Neural cell (in vitro differentiated cells): Measurements from ENCODE around the gene STUM. TPM values are rescaled to one million over a fixed set of nuclear protein-coding genes. Genes with fewer than 3 reads are reported as not detected.

Experiments
- H2AFZ ChIP-seq: fragments of 200-600, 300-800 bp; sonication (generic), shearing (Covaris generic); 2 replicates; pipeline ENCODE4 v1.6.0; 2014; ENCODE audit warnings: low read depth, mild to moderate bottlenecking, antibody characterized with exemption, low read length, moderate library complexity
- H3F3A ChIP-seq: fragments of 200-600 bp; shearing (Covaris generic); 2 replicates; pipeline ENCODE4 v1.6.1; 2016; ENCODE audit warnings: mild to moderate bottlenecking, moderate library complexity, mixed read lengths, antibody characterized with exemption, low read length; ENCODE audit not compliant: insufficient read depth, poor library complexity, severe bottlenecking
- H3K27ac ChIP-seq: fragments of 200-600, 300-800 bp; sonication (generic), shearing (Covaris generic); 2 replicates; pipeline ENCODE4 v1.5.1; 2014; ENCODE audit warnings: mild to moderate bottlenecking, low read length, moderate library complexity
- H3K27me3 ChIP-seq: fragments of 300-800, 200-600 bp; sonication (generic), shearing (Covaris generic); 2 replicates; pipeline ENCODE4 v1.6.0; 2014; ENCODE audit warnings: mild to moderate bottlenecking, low read depth, low read length, moderate library complexity; ENCODE audit not compliant: insufficient read depth
- H3K36me3 ChIP-seq: fragments of 300-800, 200-600 bp; sonication (generic), shearing (Covaris generic); 2 replicates; pipeline ENCODE4 v1.5.1; 2014; ENCODE audit warnings: mild to moderate bottlenecking, antibody characterized with exemption, low read length, moderate library complexity; ENCODE audit not compliant: insufficient read depth
- H3K4me2 ChIP-seq: fragments of 300-800, 200-600 bp; sonication (generic), shearing (Covaris generic); 2 replicates; pipeline ENCODE4 v1.6.0; 2014; ENCODE audit warnings: mild to moderate bottlenecking, low read length
- H3K4me3 ChIP-seq: fragments of 300-800, 200-600 bp; sonication (generic), shearing (Covaris generic); 2 replicates; pipeline ENCODE4 v1.5.1; 2014; ENCODE audit warnings: mild to moderate bottlenecking, low read length, moderate library complexity
- H3K79me2 ChIP-seq: fragments of 200-600 bp; shearing (Covaris generic); replicated peaks from 2 replicates; pipeline ENCODE4 v1.6.0; 2014; ENCODE audit warnings: mild to moderate bottlenecking, low read length, moderate library complexity; ENCODE audit not compliant: insufficient read depth
- H3K9ac ChIP-seq: fragments of 300-800, 200-600 bp; sonication (generic), shearing (Covaris generic); 2 replicates; pipeline ENCODE4 v1.6.1; 2016; ENCODE audit warnings: mild to moderate bottlenecking, low read length, mixed read lengths
- H3K9me2 ChIP-seq: fragments of 200-600 bp; shearing (Covaris generic); 2 replicates; pipeline ENCODE4 v1.6.1; 2016; ENCODE audit warnings: mild to moderate bottlenecking, low read length, mixed read lengths; ENCODE audit not compliant: insufficient read depth
- H3K9me3 ChIP-seq: fragments of 200-600, 300-800 bp; sonication (generic), shearing (Covaris generic); 2 replicates; pipeline ENCODE4 v1.6.1; 2016; ENCODE audit warnings: mild to moderate bottlenecking, mixed run types, low read length, moderate library complexity, mixed read lengths
- H4K20me1 ChIP-seq: fragments of 200-600 bp; shearing (Covaris generic); 2 replicates; pipeline ENCODE4 v1.6.1; 2016; ENCODE audit warnings: mild to moderate bottlenecking, mixed run types; ENCODE audit not compliant: insufficient read depth
- EP300 ChIP-seq: fragments of 450-650 bp; conservative IDR thresholded peaks from 2 replicates; pipeline ENCODE4 v1.6.1; 2014; ENCODE audit warnings: antibody characterized with exemption, mild to moderate bottlenecking, moderate library complexity; ENCODE audit not compliant: poor library complexity, severe bottlenecking
- EZH2 ChIP-seq: fragments of 200-600, 300-800 bp; shearing (Covaris generic), sonication (generic); IDR thresholded peaks from 2 replicates; pipeline ENCODE4 v1.6.1; 2014; ENCODE audit warnings: antibody characterized with exemption, low read length, borderline replicate concordance, mild to moderate bottlenecking; ENCODE audit not compliant: insufficient read depth, poor library complexity, severe bottlenecking
- MXI1 ChIP-seq: fragments of 450-650 bp; conservative IDR thresholded peaks from 2 replicates; pipeline ENCODE4 v1.6.1; 2014; ENCODE audit warnings: antibody characterized with exemption, mild to moderate bottlenecking; ENCODE audit not compliant: poor library complexity, severe bottlenecking
- POLR2AphosphoS5 ChIP-seq: IDR thresholded peaks from 2 replicates; pipeline ENCODE4 v1.6.1; 2012
- RAD21 ChIP-seq: fragments of 450-650 bp; conservative IDR thresholded peaks from 2 replicates; pipeline ENCODE4 v1.6.1; 2014; ENCODE audit warnings: antibody characterized with exemption, mild to moderate bottlenecking, moderate library complexity
- SMC3 ChIP-seq: fragments of 450-650 bp; conservative IDR thresholded peaks from 2 replicates; pipeline ENCODE4 v1.6.1; 2014; ENCODE audit warnings: antibody characterized with exemption, mild to moderate bottlenecking, moderate library complexity; ENCODE audit not compliant: poor library complexity
- TAF1 ChIP-seq: IDR thresholded peaks from 2 replicates; pipeline ENCODE4 v1.6.1; 2012; ENCODE audit warnings: low read depth
- polyA plus RNA-seq: library from polyadenylated mRNA; depleted of rRNA; stranded (reverse); fragments of >200 nt; gene quantifications from 2 replicates; pipeline ENCODE4 v1.2.3, GENCODE V29; 2014
- TF ChIP-seq, protein P1 (sequence below): fragments of 450-650 bp; IDR thresholded peaks from 2 replicates; pipeline ENCODE4 v1.5.1; 2014; ENCODE audit warnings: antibody characterized with exemption, mild to moderate bottlenecking, moderate library complexity; ENCODE audit not compliant: poor library complexity, severe bottlenecking
- TF ChIP-seq, protein P2 (sequence below): IDR thresholded peaks from 2 replicates; pipeline ENCODE4 v1.6.1; 2012; ENCODE audit warnings: borderline replicate concordance

Gene STUM
- polyA plus RNA-seq, 1 donor from 2014 or later = 0.52 TPM

DNA sequence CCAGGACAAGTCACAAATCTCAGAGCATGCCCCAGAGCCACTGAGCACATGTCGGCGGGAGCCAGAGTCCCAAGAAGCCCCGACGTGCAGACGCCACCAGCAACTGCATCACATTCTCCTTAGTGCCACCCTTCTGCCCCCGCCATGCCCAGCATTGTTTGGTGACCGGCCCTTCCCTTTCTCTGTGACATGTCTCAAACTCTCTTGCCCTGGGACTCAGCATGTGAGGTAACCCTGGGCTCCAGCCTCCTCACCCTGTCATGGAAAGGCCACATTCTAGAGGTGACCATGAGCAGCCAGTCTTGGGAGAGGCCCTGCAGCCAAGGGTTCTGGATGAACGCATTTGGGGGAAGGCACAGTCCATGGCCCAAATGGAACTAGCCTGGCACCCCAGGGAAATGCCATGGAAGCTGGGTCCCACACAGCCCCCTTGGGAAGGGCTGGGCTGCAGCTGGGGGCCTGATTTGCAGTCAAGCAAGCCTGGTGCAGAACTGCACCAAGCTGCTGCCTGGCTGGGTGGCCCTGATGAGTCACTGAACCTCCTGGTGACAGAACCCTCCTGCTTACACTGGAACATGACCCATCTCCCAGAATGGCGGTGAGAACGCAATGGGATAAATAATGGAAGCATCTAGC, 96.1 kb downstream of the STUM start:
- H3K27me3 ChIP-seq = no peaks in the 10 kb centered on the region
- H3K9me2 ChIP-seq = no peaks in the 10 kb centered on the region
- no peaks in the 10 kb centered on the region for H3K36me3 ChIP-seq
- no peak overlapping the region for H3K9ac ChIP-seq
- H3K4me2 ChIP-seq = no peak overlapping the region
- no peak for TF ChIP-seq MXI1
- TF ChIP-seq, protein P1, sequence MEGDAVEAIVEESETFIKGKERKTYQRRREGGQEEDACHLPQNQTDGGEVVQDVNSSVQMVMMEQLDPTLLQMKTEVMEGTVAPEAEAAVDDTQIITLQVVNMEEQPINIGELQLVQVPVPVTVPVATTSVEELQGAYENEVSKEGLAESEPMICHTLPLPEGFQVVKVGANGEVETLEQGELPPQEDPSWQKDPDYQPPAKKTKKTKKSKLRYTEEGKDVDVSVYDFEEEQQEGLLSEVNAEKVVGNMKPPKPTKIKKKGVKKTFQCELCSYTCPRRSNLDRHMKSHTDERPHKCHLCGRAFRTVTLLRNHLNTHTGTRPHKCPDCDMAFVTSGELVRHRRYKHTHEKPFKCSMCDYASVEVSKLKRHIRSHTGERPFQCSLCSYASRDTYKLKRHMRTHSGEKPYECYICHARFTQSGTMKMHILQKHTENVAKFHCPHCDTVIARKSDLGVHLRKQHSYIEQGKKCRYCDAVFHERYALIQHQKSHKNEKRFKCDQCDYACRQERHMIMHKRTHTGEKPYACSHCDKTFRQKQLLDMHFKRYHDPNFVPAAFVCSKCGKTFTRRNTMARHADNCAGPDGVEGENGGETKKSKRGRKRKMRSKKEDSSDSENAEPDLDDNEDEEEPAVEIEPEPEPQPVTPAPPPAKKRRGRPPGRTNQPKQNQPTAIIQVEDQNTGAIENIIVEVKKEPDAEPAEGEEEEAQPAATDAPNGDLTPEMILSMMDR = no peak
- TF ChIP-seq, protein P2, sequence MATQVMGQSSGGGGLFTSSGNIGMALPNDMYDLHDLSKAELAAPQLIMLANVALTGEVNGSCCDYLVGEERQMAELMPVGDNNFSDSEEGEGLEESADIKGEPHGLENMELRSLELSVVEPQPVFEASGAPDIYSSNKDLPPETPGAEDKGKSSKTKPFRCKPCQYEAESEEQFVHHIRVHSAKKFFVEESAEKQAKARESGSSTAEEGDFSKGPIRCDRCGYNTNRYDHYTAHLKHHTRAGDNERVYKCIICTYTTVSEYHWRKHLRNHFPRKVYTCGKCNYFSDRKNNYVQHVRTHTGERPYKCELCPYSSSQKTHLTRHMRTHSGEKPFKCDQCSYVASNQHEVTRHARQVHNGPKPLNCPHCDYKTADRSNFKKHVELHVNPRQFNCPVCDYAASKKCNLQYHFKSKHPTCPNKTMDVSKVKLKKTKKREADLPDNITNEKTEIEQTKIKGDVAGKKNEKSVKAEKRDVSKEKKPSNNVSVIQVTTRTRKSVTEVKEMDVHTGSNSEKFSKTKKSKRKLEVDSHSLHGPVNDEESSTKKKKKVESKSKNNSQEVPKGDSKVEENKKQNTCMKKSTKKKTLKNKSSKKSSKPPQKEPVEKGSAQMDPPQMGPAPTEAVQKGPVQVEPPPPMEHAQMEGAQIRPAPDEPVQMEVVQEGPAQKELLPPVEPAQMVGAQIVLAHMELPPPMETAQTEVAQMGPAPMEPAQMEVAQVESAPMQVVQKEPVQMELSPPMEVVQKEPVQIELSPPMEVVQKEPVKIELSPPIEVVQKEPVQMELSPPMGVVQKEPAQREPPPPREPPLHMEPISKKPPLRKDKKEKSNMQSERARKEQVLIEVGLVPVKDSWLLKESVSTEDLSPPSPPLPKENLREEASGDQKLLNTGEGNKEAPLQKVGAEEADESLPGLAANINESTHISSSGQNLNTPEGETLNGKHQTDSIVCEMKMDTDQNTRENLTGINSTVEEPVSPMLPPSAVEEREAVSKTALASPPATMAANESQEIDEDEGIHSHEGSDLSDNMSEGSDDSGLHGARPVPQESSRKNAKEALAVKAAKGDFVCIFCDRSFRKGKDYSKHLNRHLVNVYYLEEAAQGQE = no peak
- TF ChIP-seq EP300 = no peak
- TF ChIP-seq POLR2AphosphoS5 = no peak
- TF ChIP-seq RAD21 = no peak
- no peak for TF ChIP-seq EZH2
- no peak for TF ChIP-seq TAF1
- no peak for TF ChIP-seq SMC3
- no peaks in the 10 kb centered on the region for H3K9me3 ChIP-seq
- H3K4me3 ChIP-seq = no peak overlapping the region
- no peaks in the 10 kb centered on the region for H4K20me1 ChIP-seq
- H3F3A ChIP-seq = no peaks in the 10 kb centered on the region
- no peak overlapping the region for H2AFZ ChIP-seq
- H3K79me2 ChIP-seq = no peaks in the 10 kb centered on the region
- H3K27ac ChIP-seq = no peak overlapping the region

DNA sequence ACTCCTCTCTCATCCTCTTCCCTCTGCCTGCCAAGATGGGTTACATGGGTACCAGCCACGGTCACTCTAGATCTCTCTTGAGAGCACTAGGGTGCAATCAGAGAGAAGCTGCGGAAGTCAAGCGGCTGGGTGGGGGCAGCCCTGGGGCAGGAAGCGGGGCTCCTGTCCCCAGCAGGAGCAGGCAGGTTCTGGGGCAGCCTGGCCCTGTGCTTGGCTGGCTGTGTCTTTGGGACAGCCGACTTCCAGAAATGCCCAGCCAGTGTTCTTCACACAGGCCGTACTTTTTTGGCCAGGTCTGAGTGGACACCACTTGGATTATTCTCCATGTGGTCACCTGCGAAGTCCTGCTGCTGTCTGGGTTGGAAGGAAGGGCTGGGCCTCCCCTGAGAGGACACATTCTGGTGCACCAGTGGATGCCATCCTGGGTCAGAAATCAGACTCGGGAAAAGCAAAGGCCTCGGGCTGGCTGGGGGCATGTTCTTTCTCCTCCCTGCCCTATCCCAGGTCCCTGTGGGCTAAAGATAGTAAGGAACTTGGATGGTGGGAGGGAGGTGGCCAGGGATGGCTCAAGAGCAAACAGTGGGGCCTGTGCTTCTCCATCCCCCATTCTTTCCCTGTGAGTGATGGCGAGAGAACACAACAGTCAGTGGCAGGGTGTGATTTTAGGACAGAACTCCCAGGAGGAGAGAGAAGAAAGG, 96.9 kb downstream of the STUM start:
- H3K27ac ChIP-seq = no peak overlapping the region
- no peaks in the 10 kb centered on the region for H3K79me2 ChIP-seq
- no peak overlapping the region for H3K4me2 ChIP-seq
- no peaks in the 10 kb centered on the region for H3K9me2 ChIP-seq
- TF ChIP-seq POLR2AphosphoS5 (no peak), EZH2 (no peak), SMC3 (no peak), RAD21 (no peak), MXI1 (no peak), EP300 (no peak), TAF1 (no peak)
- TF ChIP-seq, protein P1 = no peak
- TF ChIP-seq, protein P2 = no peak
- no peaks in the 10 kb centered on the region for H3K27me3 ChIP-seq
- H3K9ac ChIP-seq = no peak overlapping the region
- H2AFZ ChIP-seq = no peak overlapping the region
- no peak overlapping the region for H3K4me3 ChIP-seq
- no peaks in the 10 kb centered on the region for H4K20me1 ChIP-seq
- H3F3A ChIP-seq = no peaks in the 10 kb centered on the region
- H3K36me3 ChIP-seq = no peaks in the 10 kb centered on the region
- H3K9me3 ChIP-seq = no peaks in the 10 kb centered on the region
